ENCODE data around the gene GID8.

GID8 gene

GRCh38 chr20:62943396-62943795 is 5.4 kb downstream of the GID8 start:
- DNase-seq (ENCODE audit: low read depth), result no peak

GRCh38 chr20:62944184-62944583 is 6.2 kb downstream of the GID8 start:
- no peak overlapping the region for H3K4me3 ChIP-seq (ENCODE audit: low read depth, low read length)
- no peak for DNase-seq (ENCODE audit: low read depth)
- no peak for TF ChIP-seq CTCF (conservative IDR thresholded peaks at IDR 0.05; ENCODE audit: low read depth, low read length)

More at GRCh38 chr20:62943396-62943795, 5.4 kb downstream of the GID8 start:
- no peak overlapping the region for H3K4me3 ChIP-seq (ENCODE audit: low read depth, low read length)
- no peak for TF ChIP-seq CTCF (conservative IDR thresholded peaks at IDR 0.05; ENCODE audit: low read depth, low read length)

GRCh38 chr20:62944746-62945145 is 6.8 kb downstream of the GID8 start:
- DNase-seq (ENCODE audit: low read depth), result no peak
- no peak overlapping the region for H3K4me3 ChIP-seq (ENCODE audit: low read depth, low read length)
- TF ChIP-seq CTCF (conservative IDR thresholded peaks at IDR 0.05; ENCODE audit: low read depth, low read length), result no peak

- TF ChIP-seq CTCF (conservative IDR thresholded peaks at IDR 0.05; ENCODE audit: low read depth, low read length), result no peak
- H3K4me3 ChIP-seq (ENCODE audit: low read depth, low read length), result no peak overlapping the region
- DNase-seq (ENCODE audit: low read depth), result no peak
Measured at GRCh38 chr20:62945771-62946339, 7.9 kb downstream of the GID8 start.

GRCh38 chr20:62946918-62947317 is 9.0 kb downstream of the GID8 start:
- DNase-seq (ENCODE audit: low read depth), result no peak
- no peak for TF ChIP-seq CTCF (conservative IDR thresholded peaks at IDR 0.05; ENCODE audit: low read depth, low read length)
- no peak overlapping the region for H3K4me3 ChIP-seq (ENCODE audit: low read depth, low read length)

- no peak overlapping the region for H3K4me3 ChIP-seq (ENCODE audit: low read depth, low read length)
- no peak for TF ChIP-seq CTCF (conservative IDR thresholded peaks at IDR 0.05; ENCODE audit: low read depth, low read length)
- no peak for DNase-seq (ENCODE audit: low read depth)
Measured at GRCh38 chr20:62947532-62948300, 9.8 kb downstream of the GID8 start.
